GM21737 (cell line): Measurements from ENCODE around the gene CCDC192.
"Not testable (repeated sequence)": the region's sequence is repeated elsewhere in the genome, so short reads cannot be mapped to it uniquely, and the experiment has no call there.

Source experiments
- ATAC-seq: cut with Tn5 transposase; IDR thresholded peaks from one replicate; pipeline ENCODE4 v1.9.1; 2021; ENCODE audit warnings: mild to moderate bottlenecking, moderate library complexity; ENCODE audit not compliant: unreplicated experiment

CCDC192 gene

GRCh38 chr5:127839496-127840197 is 136.5 kb downstream of the CCDC192 start:
- ATAC-seq = peak; percentile 56

- ATAC-seq = no peak
Observed at GRCh38 chr5:127840198-127840524, 137.0 kb downstream of the CCDC192 start.

GRCh38 chr5:127840809-127841208 is 137.6 kb downstream of the CCDC192 start:
- no peak for ATAC-seq

- ATAC-seq = no peak
Observed at GRCh38 chr5:127844581-127845021, 141.4 kb downstream of the CCDC192 start.

- no peak for ATAC-seq
Observed at GRCh38 chr5:127846884-127847283, 143.7 kb downstream of the CCDC192 start.

GRCh38 chr5:127847641-127848040 is 144.4 kb downstream of the CCDC192 start:
- not testable (repeated sequence) for ATAC-seq

- ATAC-seq = no peak
Observed at GRCh38 chr5:127848098-127848497, 144.9 kb downstream of the CCDC192 start.

GRCh38 chr5:127849408-127849807 is 146.2 kb downstream of the CCDC192 start:
- ATAC-seq = no peak

- ATAC-seq = no peak
Observed at GRCh38 chr5:127849891-127850290, 146.7 kb downstream of the CCDC192 start.

- ATAC-seq = no peak
Observed at GRCh38 chr5:127851964-127852363, 148.8 kb downstream of the CCDC192 start.

- ATAC-seq = no peak
Observed at GRCh38 chr5:127854520-127854919, 151.3 kb downstream of the CCDC192 start.

- ATAC-seq = peak; percentile 96
Observed at GRCh38 chr5:127856292-127856691, 153.1 kb downstream of the CCDC192 start.

GRCh38 chr5:127858116-127858784 is 155.1 kb downstream of the CCDC192 start:
- ATAC-seq = no peak

- ATAC-seq = no peak
Observed at GRCh38 chr5:127860291-127860690, 157.1 kb downstream of the CCDC192 start.

- ATAC-seq = no peak
Observed at GRCh38 chr5:127863161-127863560, 160.0 kb downstream of the CCDC192 start.

GRCh38 chr5:127863610-127864395 is 160.6 kb downstream of the CCDC192 start:
- ATAC-seq = no peak

- ATAC-seq = no peak
Observed at GRCh38 chr5:127864511-127864910, 161.3 kb downstream of the CCDC192 start.

- ATAC-seq = peak; percentile 45
Observed at GRCh38 chr5:127865273-127865672, 162.1 kb downstream of the CCDC192 start.

GRCh38 chr5:127867022-127867783 is 164.0 kb downstream of the CCDC192 start:
- ATAC-seq = peak; percentile 87

GRCh38 chr5:127870914-127871313 is 167.7 kb downstream of the CCDC192 start:
- no peak for ATAC-seq
